Large intestine (tissue), 3 donors: ENCODE measurements around the gene CRTC1. TPM values are rescaled to one million over a fixed set of nuclear protein-coding genes. Genes with fewer than 3 reads are reported as not detected.

Experiments used
- DNase-seq, 2 donors: peaks; one replicate each; pipeline versions ENCODE4 v3.0.0 to v3.0.0-alpha.2; 2013
- H3K27ac ChIP-seq: one replicate; pipeline ENCODE4 v1.5.1; 2013; ENCODE audit warnings: low read length
- H3K27me3 ChIP-seq: 2 replicates; pipeline ENCODE4 v1.6.1; 2013; ENCODE audit warnings: low read length; ENCODE audit not compliant: control insufficient read depth, insufficient read depth
- H3K36me3 ChIP-seq: 2 replicates; pipeline ENCODE4 v1.6.1; 2013; ENCODE audit warnings: low read length; ENCODE audit not compliant: control insufficient read depth, insufficient read depth
- H3K4me1 ChIP-seq: one replicate; pipeline ENCODE4 v1.6.1; 2013; ENCODE audit warnings: low read length; ENCODE audit not compliant: control insufficient read depth, insufficient read depth
- H3K4me3 ChIP-seq: one replicate; pipeline ENCODE4 v1.5.1; 2013; ENCODE audit warnings: low read length
- H3K9me3 ChIP-seq: one replicate; pipeline ENCODE4 v1.6.1; 2013; ENCODE audit warnings: mild to moderate bottlenecking, low read depth, low read length, moderate library complexity; ENCODE audit not compliant: control insufficient read depth
- WGBS: methylation state at CpG from one replicate; pipeline ENCODE4 v1.1.5; 2013; ENCODE audit warnings: low lambda C conversion rate; ENCODE audit not compliant: insufficient coverage; 5-methylcytosine and 5-hydroxymethylcytosine counted together
- polyA plus RNA-seq: library from polyadenylated mRNA; unstranded; fragments of 120-200 nt; gene quantifications from one replicate; pipeline ENCODE4 v1.2.1, GENCODE V29; 2013

CRTC1 gene
- polyA plus RNA-seq, 1 donor, result 21.5 TPM

DNA sequence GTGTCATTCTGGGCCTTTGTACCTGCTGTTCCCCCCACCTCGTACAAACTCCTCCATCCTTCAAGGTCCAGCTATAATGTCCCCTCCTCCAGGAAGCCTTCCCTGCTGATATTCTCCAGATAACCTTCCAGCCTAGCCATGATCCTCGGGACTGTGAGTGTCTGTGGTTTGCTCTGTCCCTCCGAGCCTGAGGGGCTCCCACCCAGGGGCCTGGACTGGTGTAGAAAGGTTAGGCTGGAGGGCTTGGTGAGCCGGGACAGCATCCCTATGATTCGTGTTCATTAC, 110.5 kb downstream of the CRTC1 start:
- H3K9me3 ChIP-seq, result peaks cover 12% of the 10 kb centered on the region
- no CpG with 5 or more reads among the region's 5 CpGs for WGBS
- H3K27me3 ChIP-seq, result peaks cover 51% of the 10 kb centered on the region
- DNase-seq, result no peak
- H3K4me1 ChIP-seq, result peaks cover 37% of the 10 kb centered on the region
- H3K36me3 ChIP-seq, result no peaks in the 10 kb centered on the region
- H3K4me3 ChIP-seq, result no peak overlapping the region
- no peak overlapping the region for H3K27ac ChIP-seq

DNA sequence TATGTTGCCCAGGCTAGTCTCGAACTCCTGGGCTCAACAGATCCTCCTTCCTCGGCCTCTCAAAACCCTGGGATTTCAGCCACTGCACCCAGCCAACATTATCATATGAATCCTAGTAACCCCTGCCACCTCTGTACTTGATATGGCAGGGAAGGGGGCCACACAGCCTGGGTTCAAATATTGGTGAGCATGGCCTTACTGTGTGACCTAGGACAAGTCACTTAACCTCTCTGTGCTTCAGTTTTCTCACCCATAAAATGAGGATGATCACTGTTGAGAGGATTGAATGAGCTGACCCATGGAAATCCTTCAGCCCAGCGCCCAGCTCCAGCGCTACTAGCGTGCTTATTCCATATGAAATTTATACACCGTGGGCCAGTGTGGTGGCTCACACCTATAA, 111.2 kb downstream of the CRTC1 start:
- Histone ChIP-seq H3K4me1 (peaks cover 41% of the 10 kb centered on the region), H3K27me3 (peaks cover 44% of the 10 kb centered on the region), H3K9me3 (peaks cover 12% of the 10 kb centered on the region), H3K27ac (no peak overlapping the region), H3K4me3 (no peak overlapping the region), H3K36me3 (no peaks in the 10 kb centered on the region)
- WGBS, result 100% methylated on average over 1 of the region's 6 CpGs
- no peak for DNase-seq

DNA sequence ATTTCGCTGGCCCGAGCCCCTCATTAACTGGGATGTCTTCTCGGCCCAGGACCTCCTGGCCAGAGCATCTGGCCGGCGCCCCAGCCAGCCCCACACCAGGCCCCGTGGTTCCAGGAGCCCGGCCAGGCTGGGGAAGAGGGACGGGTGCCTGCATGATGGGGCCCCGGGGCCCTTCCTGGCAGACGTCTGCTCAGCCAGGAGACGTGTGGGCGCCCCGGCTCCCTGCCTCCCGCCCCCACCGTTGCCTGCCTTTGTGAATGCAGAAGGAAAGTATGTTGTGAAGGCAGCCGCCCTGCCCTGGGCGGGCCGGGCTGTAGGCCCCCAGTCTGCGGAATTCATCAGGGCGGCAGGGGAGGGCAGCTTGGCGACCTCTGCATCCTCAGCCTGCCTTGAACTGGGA, 112.1 kb downstream of the CRTC1 start:
- H3K9me3 ChIP-seq, result peaks cover 8% of the 10 kb centered on the region
- DNase-seq, result peak; percentile 61 to 64
- no peak overlapping the region for H3K27ac ChIP-seq
- H3K4me1 ChIP-seq, result peaks cover 38% of the 10 kb centered on the region
- H3K36me3 ChIP-seq, result no peaks in the 10 kb centered on the region
- WGBS, result no CpG with 5 or more reads among the region's 21 CpGs
- no peak overlapping the region for H3K4me3 ChIP-seq
- peaks cover 36% of the 10 kb centered on the region for H3K27me3 ChIP-seq

DNA sequence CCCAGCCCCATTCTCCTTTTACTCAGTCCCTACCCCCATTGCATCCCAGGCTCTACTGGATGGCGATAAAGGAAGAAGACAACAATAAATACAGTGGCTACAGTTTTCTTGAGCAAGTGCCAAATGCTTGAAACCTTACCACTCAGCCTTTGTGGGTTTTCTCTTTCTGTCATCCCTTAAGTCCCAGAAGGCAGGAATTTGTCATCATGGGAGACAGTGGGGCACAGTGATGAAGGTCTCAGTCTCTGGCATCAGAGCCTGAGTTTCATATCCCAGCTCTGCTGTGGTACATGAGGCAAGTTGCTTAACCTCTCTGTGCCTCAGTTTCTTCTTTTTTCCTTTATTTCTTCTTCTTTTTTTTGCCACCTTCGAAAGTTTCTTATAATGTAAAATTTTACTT, 112.8 kb downstream of the CRTC1 start:
- H3K27me3 ChIP-seq, result peaks cover 29% of the 10 kb centered on the region
- peaks cover 31% of the 10 kb centered on the region for H3K4me1 ChIP-seq
- no peaks in the 10 kb centered on the region for H3K36me3 ChIP-seq
- 89% methylated on average over 1 of the region's 2 CpGs for WGBS
- H3K4me3 ChIP-seq, result no peak overlapping the region
- no peak for DNase-seq
- no peak overlapping the region for H3K27ac ChIP-seq
- H3K9me3 ChIP-seq, result peaks cover 1% of the 10 kb centered on the region

DNA sequence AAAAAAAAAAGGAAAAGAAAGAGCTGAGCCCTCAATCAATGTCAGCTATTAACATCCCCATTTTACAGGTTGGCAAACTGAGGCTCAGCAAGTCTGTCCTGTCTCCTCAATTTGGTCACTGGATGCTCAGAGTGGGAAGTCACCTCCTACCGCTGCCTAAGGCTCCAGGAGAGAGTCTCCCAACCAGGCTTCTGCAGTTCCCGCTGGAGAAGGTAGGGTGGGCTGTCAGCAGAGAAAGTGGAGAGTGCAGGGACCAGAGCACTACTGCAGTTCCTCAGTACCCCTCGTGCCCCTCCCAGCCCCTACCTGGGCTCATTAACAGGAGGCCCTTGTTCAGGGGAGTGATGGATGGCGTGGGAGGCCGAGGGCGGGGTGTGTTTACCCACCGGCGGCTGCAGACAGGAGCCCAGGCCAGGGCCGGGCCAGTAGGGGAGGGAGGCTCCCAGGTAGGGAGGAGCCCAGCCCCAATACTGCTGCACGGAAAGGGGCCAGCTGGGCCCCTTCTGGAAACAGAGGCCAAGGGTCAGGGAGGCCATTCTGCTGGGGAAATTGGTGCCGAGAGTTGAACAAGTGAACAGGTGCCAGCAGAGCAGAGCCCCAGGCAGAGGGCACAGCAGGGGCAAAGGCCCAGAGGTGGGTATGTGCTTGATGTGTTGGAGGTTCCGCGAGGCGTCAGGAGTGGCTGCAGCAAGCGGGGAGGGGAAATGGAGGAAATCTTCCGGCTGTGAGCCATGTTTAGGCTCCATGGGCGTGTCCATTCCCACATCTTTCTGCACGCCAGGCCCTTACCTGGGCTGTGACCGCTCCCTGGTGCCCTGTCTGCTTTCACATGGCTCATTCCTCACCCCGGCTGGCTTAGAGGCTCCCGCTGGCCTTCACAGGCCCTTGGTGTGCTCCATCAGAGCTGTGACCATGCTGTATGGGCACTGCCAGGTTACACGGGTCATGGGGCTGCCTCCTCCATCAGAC, 115.2 kb downstream of the CRTC1 start:
- Histone ChIP-seq H3K27me3 (peaks cover 8% of the 10 kb centered on the region), H3K9me3 (no peaks in the 10 kb centered on the region), H3K36me3 (no peaks in the 10 kb centered on the region), H3K4me1 (peaks cover 30% of the 10 kb centered on the region), H3K4me3 (peak overlapping the region; percentile 16), H3K27ac (peak overlapping the region; percentile 54)
- no CpG with 5 or more reads among the region's 22 CpGs for WGBS
- peak; percentile 83 to 96 for DNase-seq

DNA sequence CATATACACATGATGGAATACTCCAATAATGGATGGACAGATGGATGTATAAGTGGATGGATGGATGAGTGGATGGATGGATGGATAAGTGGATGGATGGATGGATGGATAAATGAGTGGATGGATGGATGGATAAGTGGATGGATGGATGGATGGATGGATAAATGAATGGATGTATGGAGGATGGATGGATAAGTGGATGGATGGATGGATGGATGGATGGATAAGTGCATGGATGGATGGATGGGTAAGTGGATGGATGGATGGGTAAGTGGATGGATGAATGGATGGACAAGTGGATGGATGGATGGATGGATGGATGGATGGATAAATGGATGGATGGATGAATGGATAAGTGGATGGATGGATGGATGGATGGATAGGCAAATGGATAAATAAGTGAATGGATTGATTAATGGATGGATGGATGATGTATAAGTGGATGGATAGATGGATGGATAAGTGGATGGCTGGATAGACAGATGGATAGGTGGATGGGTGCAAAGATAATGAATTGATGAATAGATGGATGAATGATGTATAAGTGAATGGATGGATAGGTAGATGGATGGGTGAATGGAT, 116.0 kb downstream of the CRTC1 start:
- Histone ChIP-seq H3K36me3 (no peaks in the 10 kb centered on the region), H3K27me3 (peaks cover 5% of the 10 kb centered on the region), H3K9me3 (no peaks in the 10 kb centered on the region), H3K4me1 (peaks cover 30% of the 10 kb centered on the region), H3K27ac (peak overlapping the region; percentile 54), H3K4me3 (no peak overlapping the region)
- DNase-seq, result no peak

DNA sequence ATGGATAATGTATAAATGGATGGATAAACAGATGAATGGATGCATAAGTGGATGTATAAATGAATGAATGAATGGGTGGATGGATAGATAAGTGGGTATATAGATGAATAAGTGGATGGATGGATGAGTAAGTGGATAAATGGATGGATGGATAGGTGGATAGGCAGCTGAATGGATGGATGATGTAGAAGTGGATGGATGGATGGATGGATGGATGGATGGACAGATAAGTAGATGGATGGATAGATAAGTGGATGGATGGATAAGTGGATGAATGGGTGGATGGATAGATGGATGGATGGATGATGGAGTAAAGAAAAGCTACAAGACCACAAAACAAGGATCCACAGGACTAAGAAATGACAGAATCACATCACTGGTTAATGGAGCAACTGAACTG, 116.6 kb downstream of the CRTC1 start:
- peaks cover 30% of the 10 kb centered on the region for H3K4me1 ChIP-seq
- H3K36me3 ChIP-seq, result no peaks in the 10 kb centered on the region
- no peak overlapping the region for H3K4me3 ChIP-seq
- H3K27ac ChIP-seq, result no peak overlapping the region
- H3K9me3 ChIP-seq, result no peaks in the 10 kb centered on the region
- DNase-seq, result no peak
- H3K27me3 ChIP-seq, result peaks cover 5% of the 10 kb centered on the region

DNA sequence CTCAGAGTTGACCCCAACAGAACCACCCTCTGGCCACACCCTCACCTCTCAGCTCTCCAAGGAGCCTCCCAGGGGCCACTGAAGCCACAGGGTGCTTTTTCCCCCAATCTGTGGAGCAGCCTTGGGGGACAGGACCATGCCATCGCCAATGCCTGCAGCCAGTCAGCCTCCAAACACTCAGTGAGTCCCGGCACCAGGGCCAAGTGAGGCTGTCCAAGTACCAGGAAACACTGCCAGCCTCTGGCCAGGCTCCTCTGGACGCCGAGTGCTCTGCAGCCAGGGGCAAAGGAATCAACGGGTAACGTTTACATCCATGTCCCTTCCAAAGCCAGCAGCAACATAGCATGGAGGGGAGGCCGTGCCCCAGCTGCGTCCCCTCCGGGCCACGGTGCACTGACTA, 117.2 kb downstream of the CRTC1 start:
- H3K4me3 ChIP-seq, result no peak overlapping the region
- H3K27me3 ChIP-seq, result peaks cover 5% of the 10 kb centered on the region
- peaks cover 27% of the 10 kb centered on the region for H3K4me1 ChIP-seq
- DNase-seq, result no peak
- no CpG with 5 or more reads among the region's 10 CpGs for WGBS
- no peaks in the 10 kb centered on the region for H3K9me3 ChIP-seq
- no peaks in the 10 kb centered on the region for H3K36me3 ChIP-seq
- no peak overlapping the region for H3K27ac ChIP-seq

DNA sequence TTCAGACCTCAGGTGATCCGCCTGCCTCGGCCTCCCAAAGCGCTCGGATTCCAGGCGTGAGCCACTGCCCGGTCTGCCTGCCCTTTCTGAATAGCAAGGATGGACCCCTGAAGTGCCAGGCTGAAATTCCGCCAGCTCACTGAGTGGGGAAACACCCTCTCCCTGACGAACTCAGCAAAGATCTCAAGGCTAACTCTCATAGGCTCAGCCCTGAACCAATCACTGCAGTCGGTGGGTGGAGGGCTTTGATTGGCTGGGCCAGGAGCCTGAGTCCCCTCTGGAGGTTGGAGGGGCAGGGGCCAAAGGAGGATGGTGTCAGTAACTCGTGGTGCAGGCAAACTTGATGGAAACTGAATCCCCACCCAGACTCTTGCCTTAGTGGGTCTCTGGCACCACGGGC, 118.9 kb downstream of the CRTC1 start:
- no peak overlapping the region for H3K4me3 ChIP-seq
- H3K9me3 ChIP-seq, result no peaks in the 10 kb centered on the region
- no peak for DNase-seq
- WGBS, result no CpG with 5 or more reads among the region's 11 CpGs
- peaks cover 16% of the 10 kb centered on the region for H3K4me1 ChIP-seq
- H3K27me3 ChIP-seq, result no peaks in the 10 kb centered on the region
- no peaks in the 10 kb centered on the region for H3K36me3 ChIP-seq
- no peak overlapping the region for H3K27ac ChIP-seq

DNA sequence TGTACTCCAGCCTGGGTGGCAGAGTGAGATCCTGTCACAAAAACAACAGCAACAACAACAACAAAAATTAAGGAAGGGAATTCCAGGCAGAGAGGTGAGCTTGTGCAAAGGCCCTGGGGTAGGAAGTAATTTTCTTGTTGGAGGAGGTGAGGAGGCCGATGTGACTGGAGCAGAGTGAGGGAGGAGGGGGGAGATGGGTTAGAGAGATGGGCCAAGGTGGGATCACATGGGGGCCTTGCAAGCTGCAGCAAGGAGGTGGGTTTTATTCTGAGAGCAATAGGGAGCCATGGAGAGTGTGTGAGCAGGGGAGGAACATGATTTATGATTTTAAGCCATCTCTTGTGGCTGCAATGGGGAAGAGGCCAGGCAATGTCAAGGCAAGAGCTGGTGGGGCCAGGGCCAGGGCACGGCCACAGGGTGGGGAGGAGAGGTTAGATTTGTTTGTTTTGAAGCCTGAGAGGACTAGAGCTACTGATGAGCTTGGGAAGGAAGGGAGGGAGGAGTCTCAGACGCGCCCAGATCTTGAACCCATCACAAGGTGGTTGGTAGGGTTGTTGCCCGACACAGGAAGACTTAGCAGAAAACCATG, 120.2 kb downstream of the CRTC1 start:
- Histone ChIP-seq H3K4me1 (peaks cover 5% of the 10 kb centered on the region), H3K27me3 (no peaks in the 10 kb centered on the region), H3K36me3 (no peaks in the 10 kb centered on the region), H3K4me3 (no peak overlapping the region), H3K27ac (no peak overlapping the region), H3K9me3 (no peaks in the 10 kb centered on the region)
- no CpG with 5 or more reads among the region's 5 CpGs for WGBS
- DNase-seq, result no peak
